Tibial artery (tissue), 4 donors: ENCODE measurements around the gene RAB5A.
A peak's percentile ranks its signal among the peaks of the same experiment; 100 is the strongest.
"Not testable (repeated sequence)": the region's sequence is repeated elsewhere in the genome, so short reads cannot be mapped to it uniquely, and the experiment has no call there.

Experiments
- DNase-seq, 2 donors: peaks; one replicate each; pipeline ENCODE4 v3.0.0-alpha.2; 2019
- H3K27ac ChIP-seq, 2 donors: fragments of 200-600 bp; sonication (generic) in 1 of 2; 1 replicate in 1 of 2; 2 replicates in 1 of 2; pipeline ENCODE4 v1.5.1; 2018 to 2019; ENCODE audit warnings: mild to moderate bottlenecking in 1 of 2
- H3K27me3 ChIP-seq, 2 donors: fragments of 200-600 bp; sonication (generic) in 1 of 2; one replicate each; pipeline versions ENCODE4 v1.5.1 to v1.6.0; 2016 to 2019
- H3K36me3 ChIP-seq, 3 donors: fragments of 200-600 bp; sonication (generic) in 2 of 3; one replicate each; pipeline ENCODE4 v1.5.1; 2016 to 2019; ENCODE audit warnings: mild to moderate bottlenecking in 2 of 3
- H3K4me1 ChIP-seq, 4 donors: fragments of 200-600 bp; sonication (generic) in 2 of 4; 1 replicate in 3 of 4; 2 replicates in 1 of 4; pipeline ENCODE4 v1.5.1; 2016 to 2019
- H3K4me3 ChIP-seq, 2 donors: fragments of 200-600 bp; sonication (generic) in 1 of 2; 1 replicate in 1 of 2; 2 replicates in 1 of 2; pipeline ENCODE4 v1.5.1; 2018 to 2019; ENCODE audit warnings: mild to moderate bottlenecking in 2 of 2
- H3K9me3 ChIP-seq, 3 donors: fragments of 200-600 bp; sonication (generic) in 1 of 3; one replicate each; pipeline ENCODE4 v1.5.1; 2016 to 2019
- CTCF ChIP-seq, 2 experiments: fragments of 200-600 bp in 1 of 2; fragments of 450-650 bp in 1 of 2; IDR thresholded peaks; one replicate each; pipeline ENCODE4 v1.5.1; 2017 to 2019; ENCODE audit warnings: antibody characterized with exemption in 2 of 2, mild to moderate bottlenecking in 1 of 2, moderate library complexity in 1 of 2
- intact Hi-C: fragments of 100-400 bp; cut with DNase I; formaldehyde crosslinking; loops from one replicate; pipeline ENCODE4 v1.15.0; 2023; ENCODE audit warnings: low total_unique reads

The RAB5A gene

GRCh38 chr3:19948226-19948591 lies 1.3 kb downstream of the RAB5A start:
- Histone ChIP-seq H3K27me3 (no peaks in the 10 kb centered on the region), H3K4me3 (peak overlapping the region; percentile 86 to 92), H3K9me3 (no peaks in the 10 kb centered on the region), H3K4me1 (peaks cover 0 to 55% (median 29%) of the 10 kb centered on the region in 4 donors), H3K36me3 (peaks cover 0 to 10% (median 5%) of the 10 kb centered on the region in 3 donors), H3K27ac (peak overlapping the region; percentile 97 to 99)
- no peak for DNase-seq
- intact Hi-C loops = loop anchor here (5.0 kb wide), 2 partner anchors 61 to 94 kb away; partner anchors contain the start of gene KAT2B
- TF ChIP-seq CTCF (IDR thresholded peaks at IDR 0.05) = no peak

GRCh38 chr3:19950316-19950715 lies 3.4 kb downstream of the RAB5A start:
- DNase-seq = no peak
- Histone ChIP-seq H3K36me3 (peaks cover 8 to 28% (median 18%) of the 10 kb centered on the region in 3 donors), H3K9me3 (no peaks in the 10 kb centered on the region), H3K27ac (no peak overlapping the region), H3K4me1 (peaks cover 0 to 73% (median 32%) of the 10 kb centered on the region in 4 donors), H3K27me3 (no peaks in the 10 kb centered on the region), H3K4me3 (no peak overlapping the region)
- intact Hi-C loops = no loop called here
- TF ChIP-seq CTCF (IDR thresholded peaks at IDR 0.05) = no peak

GRCh38 chr3:19954676-19955075 lies 7.8 kb downstream of the RAB5A start:
- intact Hi-C loops = no loop called here

GRCh38 chr3:19957354-19957753 lies 10.5 kb downstream of the RAB5A start:
- H3K36me3 ChIP-seq = peaks cover 18 to 31% (median 19%) of the 10 kb centered on the region in 3 donors
- H3K4me3 ChIP-seq, H3K27me3 ChIP-seq, intact Hi-C loops, H3K9me3 ChIP-seq, H3K27ac ChIP-seq, DNase-seq: not testable (repeated sequence)
- peaks cover 0 to 62% (median 14%) of the 10 kb centered on the region in 4 donors for H3K4me1 ChIP-seq

More at GRCh38 chr3:19954676-19955075, 7.8 kb downstream of the RAB5A start:
- TF ChIP-seq CTCF (IDR thresholded peaks at IDR 0.05) = no peak
- no peak overlapping the region for H3K4me3 ChIP-seq
- H3K4me1 ChIP-seq = peaks cover 0 to 80% (median 18%) of the 10 kb centered on the region in 4 donors
- peaks cover 18 to 31% (median 28%) of the 10 kb centered on the region in 3 donors for H3K36me3 ChIP-seq
- no peak overlapping the region for H3K27ac ChIP-seq
- no peaks in the 10 kb centered on the region for H3K27me3 ChIP-seq
- no peak for DNase-seq
- H3K9me3 ChIP-seq = no peaks in the 10 kb centered on the region

DNA sequence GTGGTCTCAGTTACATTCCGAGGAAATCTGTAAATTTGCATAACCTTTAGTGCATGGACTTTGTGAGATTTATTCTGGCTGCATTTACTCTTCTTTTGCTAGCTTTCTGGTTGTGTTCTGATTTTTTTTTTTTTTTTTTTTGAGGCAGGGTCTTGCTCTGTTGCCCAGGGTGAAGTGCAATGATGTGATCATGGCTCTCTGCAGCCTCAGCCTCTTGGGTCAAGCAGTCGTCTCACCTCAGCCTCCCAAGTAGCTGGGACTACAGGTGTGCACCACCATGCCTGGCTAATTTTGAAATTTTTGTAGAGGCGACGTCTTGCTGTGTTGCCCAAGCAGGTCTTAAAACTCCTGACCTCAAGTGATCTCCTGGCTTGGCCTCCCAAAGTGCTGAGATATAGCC lies 12.6 kb downstream of the RAB5A start:
- Histone ChIP-seq H3K4me3 (no peak overlapping the region), H3K36me3 (peaks cover 6 to 23% (median 18%) of the 10 kb centered on the region in 3 donors), H3K9me3 (no peaks in the 10 kb centered on the region), H3K27me3 (no peaks in the 10 kb centered on the region), H3K4me1 (peaks cover 0 to 58% (median 15%) of the 10 kb centered on the region in 4 donors), H3K27ac (no peak overlapping the region)
- intact Hi-C loops = no loop called here
- no peak for TF ChIP-seq CTCF (IDR thresholded peaks at IDR 0.05)
- DNase-seq = no peak

DNA sequence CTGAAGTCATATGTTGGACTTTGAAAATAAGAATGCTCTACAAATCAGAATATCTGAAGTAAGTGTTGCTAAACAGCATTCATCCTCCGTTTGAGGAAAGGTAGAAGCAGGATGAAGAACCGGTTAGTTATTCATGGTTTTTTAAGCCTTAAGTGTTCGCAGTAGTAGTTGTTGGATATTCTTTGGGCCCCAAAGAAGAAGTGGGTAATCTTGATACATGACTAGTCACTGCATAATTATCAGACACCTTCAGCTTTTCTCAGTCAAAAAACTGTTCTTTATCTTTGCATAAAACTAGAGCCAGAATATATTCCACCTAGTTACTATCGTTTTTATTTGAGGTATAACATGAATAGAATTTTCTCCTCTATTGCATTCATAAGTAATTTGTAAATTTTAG lies 13.8 kb downstream of the RAB5A start:
- Histone ChIP-seq H3K4me3 (no peak overlapping the region), H3K9me3 (no peaks in the 10 kb centered on the region), H3K4me1 (peaks cover 0 to 49% (median 15%) of the 10 kb centered on the region in 4 donors), H3K36me3 (peaks cover 0 to 14% (median 6%) of the 10 kb centered on the region in 3 donors), H3K27me3 (no peaks in the 10 kb centered on the region), H3K27ac (no peak overlapping the region)
- no peak for DNase-seq
- no peak for TF ChIP-seq CTCF (IDR thresholded peaks at IDR 0.05)
- intact Hi-C loops = no loop called here
